HepG2 (cell line): ENCODE measurements around the gene FGFR1OP2. TPM values are rescaled to one million over a fixed set of nuclear protein-coding genes. Genes with fewer than 3 reads are reported as not detected.

ENCODE experiments used
- ATM ChIP-seq: fragments of 450-650 bp; IDR thresholded peaks from 2 replicates; pipeline ENCODE4 v1.7.1; 2017; ENCODE audit warnings: mild to moderate bottlenecking, borderline replicate concordance
- CREB3 ChIP-seq: sonication (generic); formaldehyde crosslinking; IDR thresholded peaks from 2 replicates; pipeline ENCODE4 v1.5.0; 2020; ENCODE audit warnings: missing genetic modification reagents
- ELF1 ChIP-seq: sonication (generic); formaldehyde crosslinking; IDR thresholded peaks from 2 replicates; pipeline ENCODE4 v1.4.0; 2020; ENCODE audit warnings: missing genetic modification reagents
- ETS1 ChIP-seq: sonication (generic); formaldehyde crosslinking; IDR thresholded peaks from 2 replicates; pipeline ENCODE4 v1.4.0; 2020; ENCODE audit warnings: missing genetic modification reagents
- ISX ChIP-seq: sonication (generic); formaldehyde crosslinking; conservative IDR thresholded peaks from 2 replicates; pipeline ENCODE4 v1.5.0; 2020; ENCODE audit warnings: missing genetic modification reagents
- MTF1 ChIP-seq: sonication (generic); formaldehyde crosslinking; IDR thresholded peaks from 2 replicates; pipeline ENCODE4 v1.5.0; 2020; ENCODE audit warnings: missing genetic modification reagents
- NR3C1 ChIP-seq: sonication (generic); formaldehyde crosslinking; IDR thresholded peaks from 2 replicates; pipeline ENCODE4 v1.4.0; 2020; ENCODE audit warnings: missing genetic modification reagents
- PRDM15 ChIP-seq: sonication (generic); formaldehyde crosslinking; IDR thresholded peaks from 2 replicates; pipeline ENCODE4 v1.4.0; 2020; ENCODE audit warnings: missing genetic modification reagents
- ZBED4 ChIP-seq: sonication (generic); formaldehyde crosslinking; IDR thresholded peaks from 2 replicates; pipeline ENCODE4 v1.4.0; 2020; ENCODE audit warnings: missing genetic modification reagents, borderline replicate concordance
- ZBTB33 ChIP-seq: sonication (generic); formaldehyde crosslinking; IDR thresholded peaks from 2 replicates; pipeline ENCODE4 v1.4.0; 2020; ENCODE audit warnings: missing genetic modification reagents
- ZMYM4 ChIP-seq: sonication (generic); formaldehyde crosslinking; IDR thresholded peaks from 2 replicates; pipeline ENCODE4 v1.8.1; 2023; ENCODE audit warnings: mild to moderate bottlenecking, missing genetic modification reagents
- ZNF101 ChIP-seq: sonication (generic); formaldehyde crosslinking; IDR thresholded peaks from 2 replicates; pipeline ENCODE4 v1.4.0; 2020; ENCODE audit warnings: mild to moderate bottlenecking, low read depth, missing genetic modification reagents, borderline replicate concordance
- ZNF546 ChIP-seq: sonication (generic); formaldehyde crosslinking; conservative IDR thresholded peaks from 2 replicates; pipeline ENCODE4 v1.8.1; 2023; ENCODE audit warnings: mild to moderate bottlenecking, missing genetic modification reagents
- ZNF562 ChIP-seq: sonication (generic); formaldehyde crosslinking; IDR thresholded peaks from 2 replicates; pipeline ENCODE4 v1.8.0; 2022; ENCODE audit warnings: missing genetic modification reagents, borderline replicate concordance
- ZNF576 ChIP-seq: sonication (generic); formaldehyde crosslinking; IDR thresholded peaks from 2 replicates; pipeline ENCODE4 v1.4.0; 2020; ENCODE audit warnings: mild to moderate bottlenecking, missing genetic modification reagents
- ZNF629 ChIP-seq: sonication (generic); formaldehyde crosslinking; conservative IDR thresholded peaks from 2 replicates; pipeline ENCODE4 v1.5.0; 2020; ENCODE audit warnings: missing genetic modification reagents
- ZNF704 ChIP-seq: sonication (generic); formaldehyde crosslinking; IDR thresholded peaks from 2 replicates; pipeline ENCODE4 v1.8.1; 2023; ENCODE audit warnings: mild to moderate bottlenecking, inconsistent platforms, moderate library complexity, missing genetic modification reagents, borderline replicate concordance
- polyA plus RNA-seq, 8 experiments: library from polyadenylated mRNA; depleted of rRNA in 3 of 8; stranded (reverse) in 7 of 8; unstranded in 1 of 8; fragments of >200 nt; fragmentation: Illumina TruSeq in 4 of 8; extraction: Trizol in 4 of 8; gene quantifications; 2 replicates each; pipeline versions ENCODE4 v1.2.1 to v1.2.3, GENCODE V29; 2011 to 2016; ENCODE audit warnings: low read depth in 4 of 8, missing spikeins in 1 of 8, mixed read lengths in 1 of 8; ENCODE audit not compliant: insufficient read depth in 1 of 8
- total RNA-seq, 5 experiments: library from RNA; depleted of rRNA; stranded (reverse); fragments of >200 nt; fragmentation: Illumina TruSeq; extraction: Trizol; gene quantifications; 2 replicates each; pipeline ENCODE4 v1.2.3, GENCODE V29; 2016; ENCODE audit warnings: low read depth in 1 of 5

FGFR1OP2 gene
- total and polyA plus RNA-seq, 2 of the 13 experiments (the other 11 are each of a cell fraction or from before 2014, with no cell fraction given), result 18.3 to 38.1 TPM

GRCh38 chr12:26938701-26939062, 412 bp downstream of the FGFR1OP2 start (continued):
- TF ChIP-seq NR3C1 (CRISPR knock-in tag), result no peak
- TF ChIP-seq ZNF629 (CRISPR knock-in tag), result no peak
- TF ChIP-seq CREB3, result no peak
- TF ChIP-seq ELF1, result no peak
- no peak for TF ChIP-seq PRDM15 (CRISPR knock-in tag)
- TF ChIP-seq ZNF101 (CRISPR knock-in tag), result no peak
- TF ChIP-seq ZBTB33 (CRISPR knock-in tag), result no peak
- TF ChIP-seq ZNF546 (CRISPR knock-in tag), result no peak
- no peak for TF ChIP-seq ZNF576 (CRISPR knock-in tag)
- TF ChIP-seq ETS1 (CRISPR knock-in tag), result no peak
- no peak for TF ChIP-seq ISX (CRISPR knock-in tag)
- TF ChIP-seq ZNF562 (CRISPR knock-in tag), result no peak
- TF ChIP-seq ZMYM4, result no peak
- no peak for TF ChIP-seq ZBED4 (CRISPR knock-in tag)
- TF ChIP-seq MTF1 (CRISPR knock-in tag), result no peak
- TF ChIP-seq ATM, result no peak
- no peak for TF ChIP-seq ZNF704 (CRISPR knock-in tag)
